VCaP (cell line): Measurements from ENCODE around the gene OR10R2.

Experiments used
- H3K27ac ChIP-seq: fragments of 450-650 bp; 2 replicates; pipeline ENCODE4 v1.5.1; 2017
- TF ChIP-seq, protein P1 (sequence below): fragments of 450-650 bp; conservative IDR thresholded peaks from 2 replicates; pipeline ENCODE4 v1.5.1; 2017; ENCODE audit warnings: mild to moderate bottlenecking, moderate library complexity

Gene OR10R2

DNA sequence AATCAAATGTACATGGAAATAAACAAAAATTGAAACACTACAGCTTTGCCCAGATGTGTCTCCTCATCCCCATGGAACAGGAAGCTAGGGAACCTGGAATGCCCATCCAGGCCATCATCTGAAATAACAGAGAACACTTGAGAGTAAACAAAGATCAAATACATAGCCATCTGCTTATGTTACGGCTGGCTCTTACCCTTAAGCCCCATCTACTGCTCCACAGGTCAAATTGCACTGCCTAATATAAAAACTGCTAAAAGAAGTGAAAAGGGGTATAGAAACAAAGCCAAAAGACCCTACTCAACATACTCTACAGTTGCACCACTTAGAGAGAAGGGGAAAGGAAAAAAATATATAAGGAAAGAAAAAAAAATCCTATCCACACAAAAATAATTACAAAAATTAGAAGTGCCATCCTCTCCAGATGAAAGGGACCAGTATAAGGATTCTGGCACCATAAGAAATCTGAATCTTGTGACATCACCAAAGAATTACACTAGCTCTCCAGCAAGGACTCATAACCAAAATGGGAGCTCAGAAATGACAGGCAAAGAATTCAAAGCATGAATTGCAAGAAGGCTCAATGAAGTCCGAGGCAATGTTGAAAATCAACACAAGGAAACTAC lies 55.3 kb downstream of the OR10R2 start:
- TF ChIP-seq, protein P1, sequence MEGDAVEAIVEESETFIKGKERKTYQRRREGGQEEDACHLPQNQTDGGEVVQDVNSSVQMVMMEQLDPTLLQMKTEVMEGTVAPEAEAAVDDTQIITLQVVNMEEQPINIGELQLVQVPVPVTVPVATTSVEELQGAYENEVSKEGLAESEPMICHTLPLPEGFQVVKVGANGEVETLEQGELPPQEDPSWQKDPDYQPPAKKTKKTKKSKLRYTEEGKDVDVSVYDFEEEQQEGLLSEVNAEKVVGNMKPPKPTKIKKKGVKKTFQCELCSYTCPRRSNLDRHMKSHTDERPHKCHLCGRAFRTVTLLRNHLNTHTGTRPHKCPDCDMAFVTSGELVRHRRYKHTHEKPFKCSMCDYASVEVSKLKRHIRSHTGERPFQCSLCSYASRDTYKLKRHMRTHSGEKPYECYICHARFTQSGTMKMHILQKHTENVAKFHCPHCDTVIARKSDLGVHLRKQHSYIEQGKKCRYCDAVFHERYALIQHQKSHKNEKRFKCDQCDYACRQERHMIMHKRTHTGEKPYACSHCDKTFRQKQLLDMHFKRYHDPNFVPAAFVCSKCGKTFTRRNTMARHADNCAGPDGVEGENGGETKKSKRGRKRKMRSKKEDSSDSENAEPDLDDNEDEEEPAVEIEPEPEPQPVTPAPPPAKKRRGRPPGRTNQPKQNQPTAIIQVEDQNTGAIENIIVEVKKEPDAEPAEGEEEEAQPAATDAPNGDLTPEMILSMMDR = no peak
- no peak overlapping the region for H3K27ac ChIP-seq
